ENCODE measurements around the gene BANK1.

The BANK1 gene

GRCh38 chr4:101790521-101791181 is at the start of gene BANK1:
Gene BANK1 (plus strand): TSS chr4:101790730. CDS start chr4:101790881, 151 bp downstream.
- no peak for DNase-seq (ENCODE audit: low read depth)

GRCh38 chr4:101753721-101754120 is 36.8 kb upstream of the BANK1 start:
- DNase-seq (ENCODE audit: low read depth) = no peak

- DNase-seq (ENCODE audit: low read depth) = no peak
Observed at GRCh38 chr4:101756181-101756580, 34.3 kb upstream of the BANK1 start.

- DNase-seq (ENCODE audit: low read depth) = no peak
Observed at GRCh38 chr4:101761405-101761804, 29.1 kb upstream of the BANK1 start.

- DNase-seq (ENCODE audit: low read depth) = no peak
Observed at GRCh38 chr4:101762025-101762424, 28.5 kb upstream of the BANK1 start.

GRCh38 chr4:101762534-101762933 is 28.0 kb upstream of the BANK1 start:
- DNase-seq (ENCODE audit: low read depth) = no peak

GRCh38 chr4:101763576-101763975 is 27.0 kb upstream of the BANK1 start:
- DNase-seq (ENCODE audit: low read depth) = no peak

- no peak for DNase-seq (ENCODE audit: low read depth)
Observed at GRCh38 chr4:101774807-101775206, 15.7 kb upstream of the BANK1 start.

- DNase-seq (ENCODE audit: low read depth) = no peak
Observed at GRCh38 chr4:101777431-101777830, 13.1 kb upstream of the BANK1 start.

- DNase-seq (ENCODE audit: low read depth) = no peak
Observed at GRCh38 chr4:101780284-101780683, 10.2 kb upstream of the BANK1 start.

GRCh38 chr4:101782546-101782945 is 8.0 kb upstream of the BANK1 start:
- no peak for DNase-seq (ENCODE audit: low read depth)

- DNase-seq (ENCODE audit: low read depth) = no peak
Observed at GRCh38 chr4:101784957-101785356, 5.6 kb upstream of the BANK1 start.

- DNase-seq (ENCODE audit: low read depth) = no peak
Observed at GRCh38 chr4:101785486-101785885, 5.0 kb upstream of the BANK1 start.

- no peak for DNase-seq (ENCODE audit: low read depth)
Observed at GRCh38 chr4:101787701-101788316, 2.7 kb upstream of the BANK1 start.

- DNase-seq (ENCODE audit: low read depth) = no peak
Observed at GRCh38 chr4:101791182-101791558, 640 bp downstream of the BANK1 start.

- no peak for DNase-seq (ENCODE audit: low read depth)
Observed at GRCh38 chr4:101792056-101792590, 1.6 kb downstream of the BANK1 start.

GRCh38 chr4:101793397-101793796 is 2.9 kb downstream of the BANK1 start:
- DNase-seq (ENCODE audit: low read depth) = no peak

GRCh38 chr4:101794806-101795205 is 4.3 kb downstream of the BANK1 start:
- DNase-seq (ENCODE audit: low read depth) = no peak

- DNase-seq (ENCODE audit: low read depth) = no peak
Observed at GRCh38 chr4:101795704-101796103, 5.2 kb downstream of the BANK1 start.

GRCh38 chr4:101801958-101802357 is 11.4 kb downstream of the BANK1 start:
- no peak for DNase-seq (ENCODE audit: low read depth)

GRCh38 chr4:101806914-101807313 is 16.4 kb downstream of the BANK1 start:
- no peak for DNase-seq (ENCODE audit: low read depth)

- no peak for DNase-seq (ENCODE audit: low read depth)
Observed at GRCh38 chr4:101807351-101807750, 16.8 kb downstream of the BANK1 start.

GRCh38 chr4:101813604-101814003 is 23.1 kb downstream of the BANK1 start:
- DNase-seq (ENCODE audit: low read depth) = no peak

- DNase-seq (ENCODE audit: low read depth) = peak; percentile 52
Observed at GRCh38 chr4:101818362-101818761, 27.8 kb downstream of the BANK1 start.

Data from non-pigmented ciliary epithelial cell (primary cell).